ENCODE measurements around the gene PMVK.
A peak's percentile ranks its signal among the peaks of the same experiment; 100 is the strongest.

PMVK gene

GRCh38 chr1:154945962-154946850 lies 9.7 kb upstream of the PMVK start:
- no peak for DNase-seq (ENCODE audit: low spot score)

- no peak for DNase-seq (ENCODE audit: low spot score)
Measured at GRCh38 chr1:154945160-154945961, 8.8 kb upstream of the PMVK start.

GRCh38 chr1:154944401-154945159 lies 8.1 kb upstream of the PMVK start:
- no peak for DNase-seq (ENCODE audit: low spot score)

DNA sequence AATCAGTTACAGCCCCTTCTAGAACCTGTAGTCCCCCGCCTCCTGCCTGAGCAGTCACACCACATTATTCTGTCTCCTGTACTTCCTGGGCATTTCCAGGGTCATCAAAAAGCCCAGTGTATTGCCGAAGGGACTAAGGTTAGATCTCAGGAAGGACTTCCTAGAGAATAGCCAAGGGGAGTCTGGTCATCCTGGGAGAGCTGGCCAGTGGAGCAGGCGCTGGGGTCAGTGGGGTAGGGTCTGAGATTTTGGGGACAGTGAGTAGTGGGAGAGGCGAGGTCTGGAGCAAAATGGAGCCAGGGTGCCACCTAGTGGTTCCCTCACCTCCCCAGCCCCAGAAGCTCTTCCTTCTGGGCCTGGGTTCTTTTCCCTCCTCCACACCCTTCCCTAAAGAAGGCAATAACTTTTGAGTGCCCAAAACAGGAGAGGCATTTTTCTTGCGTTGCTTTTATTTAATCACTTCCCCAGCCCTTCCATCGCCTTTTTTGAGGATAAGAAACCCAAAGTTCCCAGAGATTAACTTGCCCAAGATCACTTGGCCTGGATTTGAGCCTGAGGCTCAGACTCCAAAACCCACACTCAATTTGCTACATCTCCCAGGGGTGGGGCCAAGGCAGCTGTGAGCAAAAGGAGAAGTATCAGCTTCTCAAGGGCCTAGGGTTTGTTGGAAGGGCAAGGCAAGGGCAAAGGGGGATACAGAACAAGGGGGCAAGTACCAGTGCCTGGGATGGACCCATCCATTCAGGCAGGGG lies 7.3 kb upstream of the PMVK start:
- DNase-seq (ENCODE audit: low spot score) = peak; percentile 64

GRCh38 chr1:154941333-154942013 lies 5.0 kb upstream of the PMVK start:
- DNase-seq (ENCODE audit: low spot score) = peak; percentile 47

DNA sequence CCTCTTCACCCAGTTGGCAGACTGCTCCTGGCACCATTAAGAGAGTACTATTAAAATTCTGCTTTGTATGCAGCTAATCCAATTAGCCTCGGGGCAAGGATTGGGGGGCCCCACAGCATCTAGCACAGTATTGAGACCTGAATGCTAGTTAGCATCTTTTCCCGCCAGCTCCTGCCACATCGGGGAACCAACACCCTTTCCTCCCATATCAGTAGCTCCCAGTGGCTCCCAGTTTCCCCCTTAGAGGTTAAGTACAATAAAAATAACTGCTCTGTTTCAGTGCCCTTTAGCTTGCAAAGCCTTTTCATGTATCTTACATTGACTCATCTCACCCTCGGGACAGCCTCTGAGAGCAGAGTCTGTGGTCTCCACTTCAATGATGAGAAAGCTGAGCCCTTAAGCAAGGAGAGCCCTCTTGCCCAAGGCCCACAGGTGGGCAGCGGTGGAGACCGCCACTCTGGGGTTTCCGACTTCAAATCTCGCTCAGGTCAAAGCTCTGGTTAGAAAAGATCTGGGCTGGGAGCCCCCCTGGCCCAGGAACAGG lies 4.2 kb upstream of the PMVK start:
- DNase-seq (ENCODE audit: low spot score) = no peak

GRCh38 chr1:154940213-154940560 lies 3.7 kb upstream of the PMVK start:
- DNase-seq (ENCODE audit: low spot score) = no peak

DNA sequence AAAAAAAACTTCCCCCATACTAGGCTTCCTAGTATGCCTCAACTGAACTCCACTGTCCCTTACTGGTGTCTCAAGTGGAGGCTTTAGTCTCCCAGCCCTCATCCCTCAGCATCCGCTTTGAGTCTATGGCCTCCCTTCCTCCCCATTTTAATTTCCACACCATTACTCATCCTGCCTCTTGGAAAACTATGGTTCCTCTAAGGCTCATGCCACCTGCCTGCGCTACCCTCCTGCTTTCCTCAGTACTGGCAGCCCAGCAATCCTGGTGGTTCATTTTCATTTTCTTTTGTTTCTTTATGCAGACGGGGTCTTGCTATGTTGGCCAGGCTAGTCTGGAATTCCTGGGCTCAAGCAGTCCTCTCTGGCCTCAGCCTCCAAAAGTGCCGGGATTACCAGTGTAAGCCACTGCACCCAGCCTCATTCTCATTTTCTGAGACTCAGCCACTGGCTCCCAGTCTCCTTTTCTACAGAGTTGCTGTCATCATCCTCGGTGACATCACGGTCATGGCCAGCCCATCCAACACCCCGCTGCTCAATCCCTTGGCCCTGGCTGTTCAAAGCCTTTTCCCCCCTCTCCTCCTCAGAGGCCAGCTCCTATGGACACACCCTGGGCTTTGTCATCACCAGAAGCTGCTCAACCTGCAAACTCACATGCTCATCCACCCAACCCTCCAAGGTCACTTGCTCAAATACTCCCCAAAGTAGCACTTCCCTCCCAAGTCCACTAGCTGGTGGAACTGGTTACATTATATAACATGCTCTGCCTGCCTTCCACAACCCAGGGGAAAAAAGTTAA lies 2.3 kb upstream of the PMVK start:
- DNase-seq (ENCODE audit: low spot score) = no peak

DNA sequence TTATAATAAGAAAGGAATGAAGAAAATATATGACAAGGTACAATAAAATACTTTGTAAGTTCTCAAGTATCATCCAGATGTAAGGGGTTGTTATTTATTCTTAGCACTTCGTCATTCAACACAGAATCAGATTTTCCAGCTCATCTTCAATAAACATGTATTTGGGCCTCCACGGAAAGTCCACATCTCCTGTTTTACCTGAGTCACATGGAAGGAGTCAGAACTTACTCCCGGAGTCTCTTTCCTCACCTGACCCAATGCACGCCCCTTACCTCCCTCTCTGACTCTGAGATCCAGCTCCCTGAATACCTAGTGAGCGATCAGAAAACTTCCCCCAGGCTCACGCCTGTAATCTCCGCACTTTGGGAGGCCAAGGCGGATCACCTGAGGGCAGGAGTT lies 1.5 kb upstream of the PMVK start:
- DNase-seq (ENCODE audit: low spot score) = no peak

- DNase-seq (ENCODE audit: low spot score) = peak; percentile 95
Measured at GRCh38 chr1:154937085-154937987, 817 bp upstream of the PMVK start.

- no peak for DNase-seq (ENCODE audit: low spot score)
Measured at GRCh38 chr1:154935749-154936554, 567 bp downstream of the PMVK start.

DNA sequence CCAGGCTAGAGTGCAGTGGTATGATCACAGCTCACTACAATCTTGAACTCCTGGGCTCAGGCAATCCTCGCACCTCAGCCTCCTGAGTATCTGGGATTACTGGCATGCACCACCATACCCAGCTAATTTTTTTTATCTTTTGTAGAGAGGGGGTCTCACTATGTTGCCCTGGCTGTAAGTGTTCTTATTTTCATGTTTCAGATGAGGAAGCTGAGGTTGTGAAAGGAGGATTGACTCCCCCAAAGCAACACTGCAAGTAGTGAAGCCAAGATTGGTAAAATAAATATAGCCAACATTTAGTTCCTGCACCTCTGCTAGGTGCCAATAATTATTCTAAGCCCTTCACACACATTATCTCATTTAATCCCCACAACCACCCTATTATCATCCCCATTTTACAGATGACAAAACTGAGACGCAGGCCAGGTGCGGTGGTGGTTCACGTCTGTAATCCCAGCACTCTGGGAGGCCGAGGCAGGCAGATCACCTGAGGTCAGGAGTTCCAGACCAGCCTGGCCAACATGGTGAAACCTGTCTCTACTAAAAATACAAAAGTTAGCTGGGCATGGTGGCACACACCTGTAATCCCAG lies 2.1 kb downstream of the PMVK start:
- DNase-seq (ENCODE audit: low spot score) = no peak

GRCh38 chr1:154931940-154932487 lies 4.5 kb downstream of the PMVK start:
- DNase-seq (ENCODE audit: low spot score) = no peak

GRCh38 chr1:154926201-154926600 lies 10.3 kb downstream of the PMVK start:
- no peak for DNase-seq (ENCODE audit: low spot score)

GRCh38 chr1:154925335-154926170 lies 11.0 kb downstream of the PMVK start:
- no peak for DNase-seq (ENCODE audit: low spot score)

- no peak for DNase-seq (ENCODE audit: low spot score)
Measured at GRCh38 chr1:154923695-154924094, 12.8 kb downstream of the PMVK start.

DNA sequence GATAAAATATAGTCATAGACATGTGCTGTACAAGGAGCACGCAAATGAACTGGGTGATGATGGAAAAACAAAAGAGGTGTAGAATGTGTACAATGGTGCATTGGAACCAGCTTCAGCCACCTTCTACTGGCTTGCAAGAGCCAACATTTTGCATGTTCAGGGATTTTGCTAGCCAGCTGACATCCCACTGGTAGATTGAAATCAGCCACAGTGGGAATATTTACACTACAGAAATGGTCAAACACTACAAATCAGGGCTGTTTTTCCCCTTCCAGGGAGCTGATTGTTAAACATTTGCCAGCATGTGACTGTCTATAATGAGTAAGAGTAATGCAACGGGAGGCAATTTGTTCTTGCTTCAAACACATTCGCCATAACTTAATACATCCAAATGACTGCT lies 23.2 kb downstream of the PMVK start:
- DNase-seq (ENCODE audit: low spot score) = no peak
